CD14-positive monocyte (primary cell): ENCODE data around the gene MICAL1. TPM values are rescaled to one million over a fixed set of nuclear protein-coding genes. Genes with fewer than 3 reads are reported as not detected.
A peak's percentile ranks its signal among the peaks of the same experiment; 100 is the strongest.

Experiments used
- DNase-seq, 3 donors: peaks; one replicate each; pipeline ENCODE4 v3.0.0-alpha.2; 2011 to 2022
- H2AFZ ChIP-seq: 2 replicates; pipeline ENCODE4 v1.6.0; 2012; ENCODE audit warnings: mild to moderate bottlenecking, low read depth, low read length, inconsistent platforms; ENCODE audit not compliant: insufficient read depth, poor library complexity, severe bottlenecking
- H3K27ac ChIP-seq, 2 donors: 1 replicate in 1 of 2; 2 replicates in 1 of 2; pipeline ENCODE4 v1.5.1; 2012 to 2013; ENCODE audit warnings: low read length in 2 of 2, control low read depth in 1 of 2, inconsistent platforms in 1 of 2, low read depth in 1 of 2, mild to moderate bottlenecking in 1 of 2
- H3K27me3 ChIP-seq, 2 donors: one replicate each; pipeline versions ENCODE4 v1.6.0 to v1.6.1; 2011 to 2013; ENCODE audit warnings: low read length in 2 of 2; ENCODE audit not compliant: control insufficient read depth in 2 of 2, insufficient read depth in 2 of 2
- H3K36me3 ChIP-seq, 2 donors: replicated peaks in 1 of 2; 1 replicate in 1 of 2; 2 replicates in 1 of 2; pipeline versions ENCODE4 v1.5.1 to v1.6.1; 2012 to 2013; ENCODE audit warnings: low read length in 2 of 2, control low read depth in 1 of 2, inconsistent platforms in 1 of 2, mild to moderate bottlenecking in 1 of 2; ENCODE audit not compliant: insufficient read depth in 2 of 2, control insufficient read depth in 1 of 2
- H3K4me1 ChIP-seq, 2 donors: 1 replicate in 1 of 2; 2 replicates in 1 of 2; pipeline versions ENCODE4 v1.5.1 to v1.6.1; 2012 to 2013; ENCODE audit warnings: low read length in 2 of 2, control low read depth in 1 of 2, inconsistent platforms in 1 of 2, mild to moderate bottlenecking in 1 of 2, moderate library complexity in 1 of 2; ENCODE audit not compliant: insufficient read depth in 2 of 2, control insufficient read depth in 1 of 2
- H3K4me2 ChIP-seq: replicated peaks from 2 replicates; pipeline ENCODE3; 2012; ENCODE audit warnings: low read length, moderate library complexity, mild to moderate bottlenecking; ENCODE audit not compliant: poor library complexity, severe bottlenecking; ENCODE audit errors: extremely low read depth
- H3K4me3 ChIP-seq, 3 experiments: fragments of 200-600 bp in 1 of 3; sonication (generic) in 1 of 3; replicated peaks in 1 of 3; 1 replicate in 2 of 3; 2 replicates in 1 of 3; pipeline ENCODE4 v1.5.1; 2011 to 2013; ENCODE audit warnings: low read length in 3 of 3, mild to moderate bottlenecking in 3 of 3, control low read depth in 2 of 3, low read depth in 2 of 3, inconsistent platforms in 1 of 3, moderate library complexity in 1 of 3
- H3K79me2 ChIP-seq: 2 replicates; pipeline ENCODE4 v1.6.0; 2012; ENCODE audit warnings: mild to moderate bottlenecking, control low read depth, inconsistent platforms, low read length, moderate library complexity; ENCODE audit not compliant: insufficient read depth
- H3K9ac ChIP-seq: 2 replicates; pipeline ENCODE4 v1.6.0; 2017; ENCODE audit warnings: low read length, mild to moderate bottlenecking; ENCODE audit not compliant: insufficient read depth, poor library complexity, severe bottlenecking
- H3K9me3 ChIP-seq, 2 donors: replicated peaks in 1 of 2; 1 replicate in 1 of 2; 2 replicates in 1 of 2; pipeline versions ENCODE4 v1.5.1 to v1.6.1; 2012 to 2013; ENCODE audit warnings: low read length in 2 of 2, control low read depth in 1 of 2; ENCODE audit not compliant: control insufficient read depth in 1 of 2, insufficient read depth in 1 of 2
- H4K20me1 ChIP-seq: 2 replicates; pipeline ENCODE4 v1.6.0; 2012; ENCODE audit warnings: mild to moderate bottlenecking, low read length, control low read depth, moderate library complexity; ENCODE audit not compliant: insufficient read depth
- H3K27ac Mint-ChIP-seq, 7 donors: one replicate each; pipeline ENCODE4 v1.8.0; 2020; ENCODE audit warnings: mild to moderate bottlenecking in 7 of 7, mixed read lengths in 7 of 7, moderate library complexity in 6 of 7, inconsistent platforms in 2 of 7
- H3K27me3 Mint-ChIP-seq, 3 donors: one replicate each; pipeline ENCODE4 v1.8.0; 2021 to 2022; ENCODE audit warnings: low read depth in 3 of 3, mild to moderate bottlenecking in 3 of 3, mixed read lengths in 3 of 3, moderate library complexity in 3 of 3, inconsistent platforms in 1 of 3
- H3K36me3 Mint-ChIP-seq, 2 donors: one replicate each; pipeline ENCODE4 v1.8.0; 2020; ENCODE audit warnings: mixed read lengths in 2 of 2, inconsistent platforms in 1 of 2, mild to moderate bottlenecking in 1 of 2
- H3K4me1 Mint-ChIP-seq: one replicate; pipeline ENCODE4 v1.8.0; 2020; ENCODE audit warnings: mild to moderate bottlenecking, mixed read lengths
- H3K4me3 Mint-ChIP-seq, 2 donors: one replicate each; pipeline ENCODE4 v1.8.0; 2020; ENCODE audit warnings: mild to moderate bottlenecking in 2 of 2, mixed read lengths in 2 of 2, moderate library complexity in 1 of 2
- H3K9me3 Mint-ChIP-seq, 7 donors: one replicate each; pipeline ENCODE4 v1.8.0; 2020 to 2022; ENCODE audit warnings: mixed read lengths in 7 of 7, mild to moderate bottlenecking in 6 of 7, moderate library complexity in 6 of 7, inconsistent platforms in 2 of 7
- WGBS: methylation state at CpG from one replicate; pipeline ENCODE4 v1.1.5; 2013; ENCODE audit warnings: missing lambda C conversion rate; ENCODE audit not compliant: insufficient coverage; 5-methylcytosine and 5-hydroxymethylcytosine counted together
- intact Hi-C, 2 donors: fragments of 100-400 bp; cut with micrococcal nuclease; formaldehyde crosslinking; loops; one replicate each; pipeline versions ENCODE4 v1.15.0 to v1.15.1; 2023
- polyA plus RNA-seq, 3 donors: library from polyadenylated mRNA; depleted of rRNA in 1 of 3; unstranded in 2 of 3; stranded (reverse) in 1 of 3; fragments of 300-500 nt in 2 of 3; fragments of >200 nt in 1 of 3; fragmentation: Illumina TruSeq in 2 of 3; gene quantifications; 1 replicate in 2 of 3; 2 replicates in 1 of 3; pipeline ENCODE4 v1.2.3, GENCODE V29; 2012 to 2021
- TF ChIP-seq, protein P1 (sequence below): fragments of 200-600 bp; IDR thresholded peaks from one replicate; pipeline ENCODE4 v1.8.0; 2022; ENCODE audit warnings: antibody characterized with exemption, mild to moderate bottlenecking

The MICAL1 gene
- polyA plus RNA-seq, 3 donors: 7.5 to 227 (median 13.2) TPM

GRCh38 chr6:109442393-109442924, 13.1 kb downstream of the MICAL1 start:
- WGBS: 100% methylated on average over 4 of the region's 6 CpGs
- H3K27ac Mint-ChIP-seq: peak overlapping the region in 3 of 7 donors; percentile 5 to 46 (median 23)
- Histone ChIP-seq H3K4me1 (peaks cover 17 to 29% of the 10 kb centered on the region in 2 donors), H3K9ac (no peak overlapping the region), H3K27me3 (peaks cover 0 to 4% of the 10 kb centered on the region in 2 donors), H2AFZ (no peak overlapping the region), H3K79me2 (peaks cover 6% of the 10 kb centered on the region), H3K4me3 (peak overlapping the region in 1 of 3 experiments; percentile 87), H3K27ac (no peak overlapping the region), H3K4me2 (no peak overlapping the region), H3K36me3 (peaks cover 40 to 49% of the 10 kb centered on the region in 2 donors), H3K9me3 (no peaks in the 10 kb centered on the region), H4K20me1 (peaks cover 52% of the 10 kb centered on the region)
- peaks cover 42 to 50% of the 10 kb centered on the region in 2 donors for H3K36me3 Mint-ChIP-seq
- no peak for DNase-seq
- TF ChIP-seq, protein P1, sequence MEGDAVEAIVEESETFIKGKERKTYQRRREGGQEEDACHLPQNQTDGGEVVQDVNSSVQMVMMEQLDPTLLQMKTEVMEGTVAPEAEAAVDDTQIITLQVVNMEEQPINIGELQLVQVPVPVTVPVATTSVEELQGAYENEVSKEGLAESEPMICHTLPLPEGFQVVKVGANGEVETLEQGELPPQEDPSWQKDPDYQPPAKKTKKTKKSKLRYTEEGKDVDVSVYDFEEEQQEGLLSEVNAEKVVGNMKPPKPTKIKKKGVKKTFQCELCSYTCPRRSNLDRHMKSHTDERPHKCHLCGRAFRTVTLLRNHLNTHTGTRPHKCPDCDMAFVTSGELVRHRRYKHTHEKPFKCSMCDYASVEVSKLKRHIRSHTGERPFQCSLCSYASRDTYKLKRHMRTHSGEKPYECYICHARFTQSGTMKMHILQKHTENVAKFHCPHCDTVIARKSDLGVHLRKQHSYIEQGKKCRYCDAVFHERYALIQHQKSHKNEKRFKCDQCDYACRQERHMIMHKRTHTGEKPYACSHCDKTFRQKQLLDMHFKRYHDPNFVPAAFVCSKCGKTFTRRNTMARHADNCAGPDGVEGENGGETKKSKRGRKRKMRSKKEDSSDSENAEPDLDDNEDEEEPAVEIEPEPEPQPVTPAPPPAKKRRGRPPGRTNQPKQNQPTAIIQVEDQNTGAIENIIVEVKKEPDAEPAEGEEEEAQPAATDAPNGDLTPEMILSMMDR: no peak
- peak overlapping the region in 1 of 2 donors; percentile 42 for H3K4me3 Mint-ChIP-seq
- peaks cover 31% of the 10 kb centered on the region for H3K4me1 Mint-ChIP-seq
- intact Hi-C loops: loop anchor here (5.0 kb wide), 1 partner anchor 40 kb away; the partner anchor contains the start of gene ZBTB24 (in 2 of the 2)
- H3K27me3 Mint-ChIP-seq: peaks cover 1 to 10% (median 4%) of the 10 kb centered on the region in 3 donors
- H3K9me3 Mint-ChIP-seq: peaks cover 0 to 2% (median 0%) of the 10 kb centered on the region in 7 donors

DNA sequence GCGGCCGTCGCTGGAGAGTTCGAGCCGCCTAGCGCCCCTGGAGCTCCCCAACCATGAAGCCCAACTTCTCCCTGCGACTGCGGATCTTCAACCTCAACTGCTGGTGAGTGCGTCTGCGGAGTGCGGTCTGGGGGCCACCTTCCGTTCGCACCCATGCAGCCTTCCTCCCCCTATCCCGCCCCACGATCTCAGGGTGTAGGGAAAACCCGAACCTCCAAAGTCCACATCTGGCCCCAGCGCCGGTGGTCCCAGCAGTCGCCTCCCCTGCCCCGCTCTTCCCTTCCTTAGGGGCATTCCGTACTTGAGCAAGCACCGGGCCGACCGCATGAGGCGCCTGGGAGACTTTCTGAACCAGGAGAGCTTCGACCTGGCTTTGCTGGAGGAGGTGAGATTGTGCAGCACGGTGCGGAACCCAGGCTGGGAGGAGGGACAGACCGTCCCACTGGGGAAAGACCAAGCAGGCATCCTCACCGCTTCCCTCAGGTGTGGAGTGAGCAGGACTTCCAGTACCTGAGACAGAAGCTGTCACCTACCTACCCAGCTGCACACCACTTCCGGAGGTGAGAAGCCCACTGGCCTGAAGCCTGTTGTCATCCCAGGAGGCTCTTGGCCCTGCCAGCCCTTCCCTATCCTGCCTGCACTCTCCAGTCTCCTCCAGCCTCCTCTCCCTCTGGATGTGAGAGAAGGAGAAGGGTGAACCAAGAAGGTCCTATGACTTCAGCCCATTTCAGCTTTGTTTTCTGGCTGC, 14.3 kb downstream of the MICAL1 start:
- H3K27ac Mint-ChIP-seq: peak overlapping the region; percentile 87 to 97 (median 92)
- Histone ChIP-seq H2AFZ (peak overlapping the region; percentile 92), H3K9me3 (no peaks in the 10 kb centered on the region), H3K4me2 (peak overlapping the region; percentile 93), H4K20me1 (peaks cover 40% of the 10 kb centered on the region), H3K9ac (peak overlapping the region; percentile 92), H3K36me3 (peaks cover 28 to 37% of the 10 kb centered on the region in 2 donors), H3K27ac (peak overlapping the region; percentile 53 to 85), H3K27me3 (peaks cover 0 to 4% of the 10 kb centered on the region in 2 donors), H3K4me1 (peaks cover 18 to 27% of the 10 kb centered on the region in 2 donors), H3K4me3 (peak overlapping the region; percentile 52 to 87 (median 71)), H3K79me2 (peaks cover 6% of the 10 kb centered on the region)
- TF ChIP-seq, protein P1: peak; percentile 9
- H3K4me1 Mint-ChIP-seq: peaks cover 28% of the 10 kb centered on the region
- intact Hi-C loops: loop anchor here (2.0 to 5.0 kb wide), 2 partner anchors 41 to 56 kb away; partner anchors contain the start of gene ZBTB24 (in 2 of the 2)
- H3K36me3 Mint-ChIP-seq: peaks cover 35 to 38% of the 10 kb centered on the region in 2 donors
- whole genome bisulfite sequencing: 0% methylated on average over 17 of the region's 31 CpGs
- DNase-seq: peak; percentile 52 to 78 (median 54)
- H3K9me3 Mint-ChIP-seq: no peaks in the 10 kb centered on the region
- H3K4me3 Mint-ChIP-seq: peak overlapping the region; percentile 96
- H3K27me3 Mint-ChIP-seq: peaks cover 1 to 9% (median 4%) of the 10 kb centered on the region in 3 donors
